LNCaP clone FGC (cell line): ENCODE results near the gene IGFLR1.
A peak's percentile ranks its signal among the peaks of the same experiment; 100 is the strongest.
"Not testable (repeated sequence)": the region's sequence is repeated elsewhere in the genome, so short reads cannot be mapped to it uniquely, and the experiment has no call there.

Source experiments
- DNase-seq: peaks from one replicate; pipeline ENCODE4 v3.0.0-alpha.2; 2011; ENCODE audit warnings: low read depth
- H3K4me3 ChIP-seq: 2 replicates; pipeline ENCODE4 v1.5.1; 2011; ENCODE audit warnings: mild to moderate bottlenecking, low read depth, low read length, control low read depth
- TF ChIP-seq, protein P1 (sequence below): IDR thresholded peaks from 2 replicates; pipeline ENCODE4 v1.5.1; 2012; ENCODE audit warnings: mild to moderate bottlenecking; ENCODE audit not compliant: control insufficient read depth, insufficient read depth; ENCODE audit errors: extremely low read depth

Gene IGFLR1

GRCh38 chr19:35696835-35697234 is 45.4 kb downstream of the IGFLR1 start:
- TF ChIP-seq, protein P1, sequence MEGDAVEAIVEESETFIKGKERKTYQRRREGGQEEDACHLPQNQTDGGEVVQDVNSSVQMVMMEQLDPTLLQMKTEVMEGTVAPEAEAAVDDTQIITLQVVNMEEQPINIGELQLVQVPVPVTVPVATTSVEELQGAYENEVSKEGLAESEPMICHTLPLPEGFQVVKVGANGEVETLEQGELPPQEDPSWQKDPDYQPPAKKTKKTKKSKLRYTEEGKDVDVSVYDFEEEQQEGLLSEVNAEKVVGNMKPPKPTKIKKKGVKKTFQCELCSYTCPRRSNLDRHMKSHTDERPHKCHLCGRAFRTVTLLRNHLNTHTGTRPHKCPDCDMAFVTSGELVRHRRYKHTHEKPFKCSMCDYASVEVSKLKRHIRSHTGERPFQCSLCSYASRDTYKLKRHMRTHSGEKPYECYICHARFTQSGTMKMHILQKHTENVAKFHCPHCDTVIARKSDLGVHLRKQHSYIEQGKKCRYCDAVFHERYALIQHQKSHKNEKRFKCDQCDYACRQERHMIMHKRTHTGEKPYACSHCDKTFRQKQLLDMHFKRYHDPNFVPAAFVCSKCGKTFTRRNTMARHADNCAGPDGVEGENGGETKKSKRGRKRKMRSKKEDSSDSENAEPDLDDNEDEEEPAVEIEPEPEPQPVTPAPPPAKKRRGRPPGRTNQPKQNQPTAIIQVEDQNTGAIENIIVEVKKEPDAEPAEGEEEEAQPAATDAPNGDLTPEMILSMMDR = no peak
- DNase-seq = no peak
- H3K4me3 ChIP-seq = no peak overlapping the region

DNA sequence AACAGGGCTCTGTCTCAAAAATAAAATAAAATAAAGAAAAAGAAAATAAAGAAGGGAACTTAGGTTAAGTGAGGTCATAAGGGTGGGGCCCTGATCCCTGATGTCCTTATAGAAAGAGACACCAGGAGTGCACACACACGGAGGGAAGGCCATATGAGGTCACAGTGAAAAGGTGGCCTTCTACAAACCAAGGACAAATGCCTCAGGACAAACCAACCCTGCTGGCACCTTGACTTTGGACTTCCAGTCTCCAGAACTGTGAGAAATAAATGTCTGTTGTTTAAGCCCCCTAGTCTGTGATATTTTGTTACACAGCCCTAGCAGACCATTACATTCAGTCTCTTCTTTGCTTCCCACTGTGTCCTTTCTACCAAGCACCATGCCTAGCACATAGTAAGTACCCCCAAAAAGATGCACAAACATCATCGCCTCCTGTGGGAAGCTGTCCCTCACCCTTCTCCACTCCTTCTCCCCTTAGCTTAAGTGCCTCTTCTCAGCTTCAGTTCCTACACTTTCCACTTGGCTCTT is 46.3 kb downstream of the IGFLR1 start:
- TF ChIP-seq, protein P1 = no peak
- no peak overlapping the region for H3K4me3 ChIP-seq
- no peak for DNase-seq

GRCh38 chr19:35693835-35694599 is 48.2 kb downstream of the IGFLR1 start:
- TF ChIP-seq, protein P1 = peak; percentile 99
- peak; percentile 68 for DNase-seq
- H3K4me3 ChIP-seq = no peak overlapping the region

GRCh38 chr19:35693422-35693821 is 48.8 kb downstream of the IGFLR1 start:
- DNase-seq = no peak
- H3K4me3 ChIP-seq = no peak overlapping the region
- TF ChIP-seq, protein P1 = no peak

DNA sequence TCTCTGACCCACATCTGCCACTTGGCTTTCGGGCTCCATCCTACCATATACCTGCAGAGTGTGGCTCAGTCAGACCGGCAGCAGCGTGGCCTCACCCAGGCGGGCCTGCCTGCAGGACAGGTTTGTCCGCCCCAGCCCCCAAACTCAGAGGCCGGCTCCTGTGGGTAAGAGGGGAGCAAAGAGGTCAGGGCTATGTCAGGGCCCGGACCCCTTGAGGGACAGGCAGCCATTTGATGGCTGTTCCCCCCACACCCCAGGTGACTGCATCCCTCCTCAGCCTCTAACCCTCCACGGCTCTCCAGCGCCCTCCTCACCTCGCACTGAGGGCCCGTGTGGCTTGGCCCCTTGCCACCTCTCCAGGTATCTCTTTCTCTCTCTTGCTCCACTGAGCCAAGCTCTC is 50.2 kb downstream of the IGFLR1 start:
- TF ChIP-seq, protein P1 = no peak
- no peak for DNase-seq
- no peak overlapping the region for H3K4me3 ChIP-seq

DNA sequence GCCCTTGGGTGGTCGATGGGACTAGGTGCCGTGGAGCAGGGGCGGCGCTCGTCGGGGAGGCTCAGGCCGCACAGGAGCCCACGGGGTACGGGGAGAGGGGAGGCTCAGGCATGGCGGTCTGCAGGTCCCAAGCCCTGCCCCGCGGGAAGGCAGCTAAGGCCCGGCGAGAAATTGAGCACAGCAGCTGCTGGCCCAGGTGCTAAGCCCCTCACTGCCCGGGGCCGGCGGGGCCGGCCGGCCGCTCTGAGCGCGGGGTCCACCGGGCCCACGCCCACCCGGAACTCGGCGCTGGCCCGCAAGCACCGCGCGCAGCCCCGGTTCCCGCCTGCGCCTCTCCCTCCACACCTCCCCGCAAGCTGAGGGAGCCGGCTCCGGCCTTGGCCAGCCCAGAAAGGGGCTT is 51.1 kb downstream of the IGFLR1 start:
- not testable (repeated sequence) for DNase-seq, H3K4me3 ChIP-seq

- H3K4me3 ChIP-seq = no peak overlapping the region
- TF ChIP-seq, protein P1 = no peak
- no peak for DNase-seq
Observed at GRCh38 chr19:35689836-35690235, 52.4 kb downstream of the IGFLR1 start.
